C4-2B (cell line): ENCODE measurements around the gene TXNDC16.

Source experiments
- H3K27ac ChIP-seq: fragments of 450-650 bp; 2 replicates; pipeline ENCODE4 v1.5.1; 2017
- ZFX ChIP-seq: fragments of 450-650 bp; IDR thresholded peaks from 2 replicates; pipeline ENCODE4 v1.6.1; 2017
- TF ChIP-seq, protein P1 (sequence below): fragments of 450-650 bp; conservative IDR thresholded peaks from 2 replicates; pipeline ENCODE4 v1.5.1; 2017; ENCODE audit warnings: mild to moderate bottlenecking

Gene TXNDC16

GRCh38 chr14:52430474-52430873 is 121.8 kb downstream of the TXNDC16 start:
- no peak for TF ChIP-seq ZFX
- TF ChIP-seq, protein P1, sequence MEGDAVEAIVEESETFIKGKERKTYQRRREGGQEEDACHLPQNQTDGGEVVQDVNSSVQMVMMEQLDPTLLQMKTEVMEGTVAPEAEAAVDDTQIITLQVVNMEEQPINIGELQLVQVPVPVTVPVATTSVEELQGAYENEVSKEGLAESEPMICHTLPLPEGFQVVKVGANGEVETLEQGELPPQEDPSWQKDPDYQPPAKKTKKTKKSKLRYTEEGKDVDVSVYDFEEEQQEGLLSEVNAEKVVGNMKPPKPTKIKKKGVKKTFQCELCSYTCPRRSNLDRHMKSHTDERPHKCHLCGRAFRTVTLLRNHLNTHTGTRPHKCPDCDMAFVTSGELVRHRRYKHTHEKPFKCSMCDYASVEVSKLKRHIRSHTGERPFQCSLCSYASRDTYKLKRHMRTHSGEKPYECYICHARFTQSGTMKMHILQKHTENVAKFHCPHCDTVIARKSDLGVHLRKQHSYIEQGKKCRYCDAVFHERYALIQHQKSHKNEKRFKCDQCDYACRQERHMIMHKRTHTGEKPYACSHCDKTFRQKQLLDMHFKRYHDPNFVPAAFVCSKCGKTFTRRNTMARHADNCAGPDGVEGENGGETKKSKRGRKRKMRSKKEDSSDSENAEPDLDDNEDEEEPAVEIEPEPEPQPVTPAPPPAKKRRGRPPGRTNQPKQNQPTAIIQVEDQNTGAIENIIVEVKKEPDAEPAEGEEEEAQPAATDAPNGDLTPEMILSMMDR, result no peak
- no peak overlapping the region for H3K27ac ChIP-seq

DNA sequence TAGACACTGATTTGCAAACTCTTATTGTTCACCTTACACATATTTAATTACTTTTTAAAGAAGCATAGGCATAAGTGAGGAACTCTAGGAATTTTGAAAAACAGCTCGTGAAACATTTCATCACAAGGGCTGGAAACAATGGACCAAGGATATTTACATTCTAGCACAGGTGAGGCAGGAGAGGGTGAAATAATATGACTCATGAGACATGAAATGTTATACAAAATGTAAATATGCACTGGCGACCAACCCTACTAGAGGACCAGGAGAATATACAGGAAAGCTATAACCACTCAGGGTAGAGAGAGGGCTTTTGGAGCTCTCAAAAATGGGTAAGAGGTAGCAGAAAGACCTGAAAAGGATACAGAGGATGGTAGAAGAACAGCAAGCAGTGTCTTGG is 122.9 kb downstream of the TXNDC16 start:
- TF ChIP-seq, protein P1, result no peak
- no peak for TF ChIP-seq ZFX

GRCh38 chr14:52427460-52427859 is 124.8 kb downstream of the TXNDC16 start:
- no peak overlapping the region for H3K27ac ChIP-seq
- TF ChIP-seq, protein P1, result no peak
- TF ChIP-seq ZFX, result no peak

More for the DNA sequence above, 122.9 kb downstream of the TXNDC16 start:
- H3K27ac ChIP-seq, result no peak overlapping the region

- H3K27ac ChIP-seq, result no peak overlapping the region
- TF ChIP-seq, protein P1, result 0 out of 2 replicates have a peak, but pooled peaks have one; percentile 6
- TF ChIP-seq ZFX, result no peak
These were observed 129.5 kb downstream of the TXNDC16 start for GRCh38 chr14:52422650-52423356.

DNA sequence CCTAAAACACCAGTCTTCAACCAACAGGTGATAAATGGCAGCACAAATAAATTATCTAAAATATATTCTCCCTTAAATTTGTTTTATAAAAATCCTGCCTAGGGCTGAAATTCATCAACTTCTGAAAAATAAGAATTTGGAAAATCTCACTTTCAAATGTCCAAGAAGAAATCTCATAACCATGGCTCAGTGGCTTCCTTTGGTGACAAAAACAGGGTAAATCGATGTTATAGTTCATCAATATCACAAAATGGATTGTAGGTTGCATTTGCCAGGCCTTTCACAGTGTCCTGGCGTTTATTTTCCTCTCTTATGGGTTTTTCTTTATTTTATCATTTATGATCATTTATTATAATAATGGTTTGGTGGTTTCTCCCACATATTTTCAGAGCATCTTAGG is 135.2 kb downstream of the TXNDC16 start:
- no peak for TF ChIP-seq ZFX
- no peak overlapping the region for H3K27ac ChIP-seq

DNA sequence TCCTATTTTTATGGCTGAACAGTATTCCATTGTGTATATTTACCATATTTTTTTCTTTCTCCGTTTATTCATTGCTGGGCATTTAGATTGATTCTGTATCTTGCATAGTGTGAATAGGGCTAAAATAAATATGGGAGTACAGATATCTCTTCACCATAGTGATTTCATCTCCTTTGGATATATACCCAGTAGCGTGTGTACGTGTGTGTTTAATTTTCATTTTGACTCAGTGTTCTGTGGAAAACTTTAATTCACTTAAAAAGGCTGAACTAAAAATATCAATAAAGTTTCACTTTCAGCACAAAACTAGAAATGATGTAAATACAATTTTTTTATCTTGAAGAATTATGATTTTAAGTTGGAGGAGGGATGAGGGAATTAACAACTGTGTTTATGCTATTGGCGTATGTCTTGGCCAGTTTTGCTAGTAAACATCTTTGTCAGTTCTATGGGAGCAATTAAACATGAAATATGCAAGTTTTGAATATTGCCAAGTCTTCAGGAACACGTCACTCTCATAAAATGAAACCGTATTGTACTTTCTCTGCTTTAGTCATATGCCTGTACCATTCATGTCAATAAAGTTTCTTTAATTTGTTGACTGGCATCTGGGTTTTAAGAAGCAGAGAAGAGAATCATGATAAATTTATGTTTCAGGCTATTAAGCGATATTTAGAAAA is 138.4 kb downstream of the TXNDC16 start:
- H3K27ac ChIP-seq, result peak overlapping the region; percentile 57
- TF ChIP-seq ZFX, result no peak

DNA sequence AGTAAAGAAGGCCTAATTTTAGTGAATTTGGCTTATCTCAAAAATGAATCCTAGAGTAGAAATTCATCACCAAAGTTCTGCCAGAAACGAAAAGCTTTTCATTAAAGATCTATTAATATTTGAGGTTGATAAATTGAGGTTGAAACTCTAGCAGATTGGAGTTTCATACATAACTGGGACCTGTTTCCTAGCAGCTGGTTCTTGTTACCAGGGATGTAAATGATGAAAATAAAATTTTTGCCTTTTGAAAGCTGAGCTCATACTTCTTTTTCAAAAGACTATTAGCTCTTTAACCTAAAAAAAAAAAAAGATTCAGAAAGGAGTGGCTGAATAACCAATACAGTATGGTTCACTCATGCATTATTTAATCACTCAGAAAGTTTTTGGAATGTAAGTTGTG is 139.9 kb downstream of the TXNDC16 start:
- no peak overlapping the region for H3K27ac ChIP-seq
- TF ChIP-seq, protein P1, result no peak
- no peak for TF ChIP-seq ZFX

GRCh38 chr14:52405314-52405713 is 147.0 kb downstream of the TXNDC16 start:
- no peak overlapping the region for H3K27ac ChIP-seq
- no peak for TF ChIP-seq ZFX
- TF ChIP-seq, protein P1, result no peak
